Measurements from ENCODE around the gene TLE3. TPM values are rescaled to one million over a fixed set of nuclear protein-coding genes. Genes with fewer than 3 reads are reported as not detected.

TLE3 gene
- total and polyA plus RNA-seq, 7 donors: 16.8 to 82.0 (median 49.5) TPM

DNA sequence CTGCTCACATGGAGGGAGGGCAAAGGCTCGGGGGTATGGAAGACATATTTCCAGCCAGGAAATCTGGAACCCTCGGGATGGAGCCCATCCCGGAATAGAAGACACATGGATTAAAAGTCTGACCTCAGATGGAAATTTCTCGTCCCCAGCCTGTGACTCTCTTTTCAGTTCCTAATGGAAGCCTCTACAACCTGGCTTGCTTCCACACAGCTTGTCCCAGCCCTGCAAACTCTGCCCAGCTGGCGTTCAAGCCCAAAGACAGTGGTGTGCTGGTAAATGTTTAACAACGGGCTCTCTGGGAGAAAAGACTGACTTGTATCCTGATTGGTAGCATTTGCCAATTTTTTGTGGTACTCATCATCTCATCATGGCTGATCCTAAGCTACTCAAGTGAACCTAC is 35.6 kb upstream of the TLE3 start:
- H3K9me3 ChIP-seq: no peaks in the 10 kb centered on the region
- no peak for DNase-seq
- H3K4me1 ChIP-seq: peaks cover 0 to 13% (median 8%) of the 10 kb centered on the region in 4 donors
- no peaks in the 10 kb centered on the region for H3K27me3 ChIP-seq
- H3K4me3 ChIP-seq: no peak overlapping the region
- H3K36me3 ChIP-seq: no peaks in the 10 kb centered on the region
- TF ChIP-seq EP300 (IDR thresholded peaks at IDR 0.05) (no peak), POLR2A (IDR thresholded peaks at IDR 0.05) (no peak), POLR2AphosphoS5 (IDR thresholded peaks at IDR 0.05) (no peak), CTCF (IDR thresholded peaks at IDR 0.05) (no peak)
- intact Hi-C loops (cut with DNase I): no loop called here
- no peak overlapping the region for H3K27ac ChIP-seq
- WGBS, 2 donors: 11 to 54% methylated on average over 6 of the region's 6 CpGs

DNA sequence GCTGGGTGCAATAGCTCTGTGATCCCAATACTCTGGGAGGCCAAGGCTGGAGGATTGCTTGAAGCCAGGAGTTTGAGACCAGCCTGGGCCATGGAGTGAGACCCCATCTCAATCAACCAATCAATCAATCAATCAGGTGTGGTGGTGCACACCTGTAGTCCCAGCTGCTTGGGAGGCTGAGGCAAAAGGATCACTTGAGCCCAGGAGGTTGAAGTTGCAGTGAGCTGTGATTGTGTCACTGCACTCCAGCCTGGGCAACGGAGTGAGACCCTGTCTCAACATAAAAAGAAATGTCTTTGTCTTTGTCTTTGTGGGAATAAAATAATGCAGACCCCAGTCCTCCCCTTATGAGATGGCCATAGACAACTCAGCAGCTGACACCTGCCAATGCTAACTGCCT is 34.9 kb upstream of the TLE3 start:
- H3K9me3 ChIP-seq: no peaks in the 10 kb centered on the region
- no peak overlapping the region for H3K27ac ChIP-seq
- no peak for TF ChIP-seq EP300 (IDR thresholded peaks at IDR 0.05)
- no peak for TF ChIP-seq POLR2A (IDR thresholded peaks at IDR 0.05)
- TF ChIP-seq POLR2AphosphoS5 (IDR thresholded peaks at IDR 0.05): no peak
- H3K4me3 ChIP-seq: no peak overlapping the region
- no peaks in the 10 kb centered on the region for H3K36me3 ChIP-seq
- H3K4me1 ChIP-seq: peaks cover 0 to 13% (median 8%) of the 10 kb centered on the region in 4 donors
- 95 to 96% methylated on average over 1 of the region's 1 CpG for WGBS, 2 donors
- intact Hi-C loops (cut with DNase I): no loop called here
- DNase-seq: no peak
- no peaks in the 10 kb centered on the region for H3K27me3 ChIP-seq

- Histone ChIP-seq H3K9me3 (no peaks in the 10 kb centered on the region), H3K4me1 (peaks cover 0 to 13% (median 8%) of the 10 kb centered on the region in 4 donors), H3K36me3 (no peaks in the 10 kb centered on the region), H3K4me3 (no peak overlapping the region), H3K27ac (peak overlapping the region in 1 of 4 donors; percentile 23), H3K27me3 (no peaks in the 10 kb centered on the region)
- 87 to 91% methylated on average over 4 of the region's 4 CpGs for WGBS, 2 donors
- intact Hi-C loops (cut with DNase I): no loop called here
- TF ChIP-seq POLR2A (IDR thresholded peaks at IDR 0.05) (no peak), EP300 (IDR thresholded peaks at IDR 0.05) (no peak), CTCF (IDR thresholded peaks at IDR 0.05) (no peak), POLR2AphosphoS5 (IDR thresholded peaks at IDR 0.05) (no peak)
- peak; percentile 66 for DNase-seq
Measured at GRCh38 chr15:70132139-70132538, 34.4 kb upstream of the TLE3 start.

DNA sequence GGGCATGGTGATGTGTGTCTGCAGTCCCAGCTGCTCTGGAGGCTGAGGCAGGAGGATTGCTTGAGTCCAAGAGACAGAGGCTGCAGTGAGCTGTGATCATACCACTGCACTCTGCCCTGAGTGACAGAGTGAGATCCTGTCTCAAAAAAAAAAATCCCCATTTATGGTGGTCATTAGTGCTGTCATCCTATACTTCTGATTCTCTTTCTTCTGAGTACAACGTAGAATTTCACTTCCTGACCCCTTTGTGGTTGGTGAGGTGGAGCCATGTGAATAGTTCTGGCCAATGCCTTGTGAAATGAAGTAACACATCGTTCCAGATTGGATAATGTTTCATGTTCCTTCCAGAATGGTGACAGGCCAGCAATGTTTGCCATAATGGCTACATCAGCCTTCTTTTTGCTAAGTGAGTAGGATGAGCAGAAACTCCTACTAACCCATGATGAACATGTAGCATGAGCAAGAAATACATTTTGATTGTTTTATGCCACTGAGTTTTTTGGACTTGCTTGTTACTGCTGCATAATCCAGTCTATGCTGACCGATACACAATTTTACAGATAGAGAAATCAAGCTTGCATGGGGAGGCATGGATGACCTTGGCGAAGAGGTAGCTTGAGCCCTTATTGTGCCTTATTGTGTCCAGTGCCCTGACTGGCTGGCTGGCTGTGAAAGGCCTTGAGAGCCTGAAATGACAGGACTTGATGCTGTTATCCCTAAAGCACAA is 30.9 kb upstream of the TLE3 start:
- Histone ChIP-seq H3K36me3 (no peaks in the 10 kb centered on the region), H3K27me3 (no peaks in the 10 kb centered on the region), H3K9me3 (no peaks in the 10 kb centered on the region), H3K4me1 (peaks cover 0 to 13% (median 8%) of the 10 kb centered on the region in 4 donors), H3K27ac (no peak overlapping the region), H3K4me3 (no peak overlapping the region)
- DNase-seq: peak; percentile 26
- intact Hi-C loops (cut with DNase I): no loop called here
- 82 to 92% methylated on average over 4 of the region's 4 CpGs for WGBS, 2 donors
- no peak for TF ChIP-seq CTCF (IDR thresholded peaks at IDR 0.05)
- no peak for TF ChIP-seq POLR2A (IDR thresholded peaks at IDR 0.05)
- no peak for TF ChIP-seq POLR2AphosphoS5 (IDR thresholded peaks at IDR 0.05)
- no peak for TF ChIP-seq EP300 (IDR thresholded peaks at IDR 0.05)

GRCh38 chr15:70127770-70128413 is 30.2 kb upstream of the TLE3 start:
- Histone ChIP-seq H3K27me3 (no peaks in the 10 kb centered on the region), H3K36me3 (no peaks in the 10 kb centered on the region), H3K27ac (no peak overlapping the region), H3K4me3 (no peak overlapping the region), H3K9me3 (no peaks in the 10 kb centered on the region), H3K4me1 (peaks cover 0 to 9% (median 7%) of the 10 kb centered on the region in 4 donors)
- TF ChIP-seq CTCF (IDR thresholded peaks at IDR 0.05): no peak
- no peak for TF ChIP-seq POLR2AphosphoS5 (IDR thresholded peaks at IDR 0.05)
- TF ChIP-seq EP300 (IDR thresholded peaks at IDR 0.05): no peak
- no peak for TF ChIP-seq POLR2A (IDR thresholded peaks at IDR 0.05)
- 58 to 82% methylated on average over 3 of the region's 3 CpGs for WGBS, 2 donors
- intact Hi-C loops (cut with DNase I): no loop called here
- peak; percentile 25 for DNase-seq
